PC-9 (cell line): ENCODE measurements around the gene PRKD3.

ENCODE experiments used
- CTCF ChIP-seq: fragments of 200-600 bp; sonication (generic); conservative IDR thresholded peaks from 2 replicates; pipeline ENCODE4 v1.6.1; 2017; ENCODE audit warnings: mixed run types, antibody characterized with exemption, mild to moderate bottlenecking, moderate library complexity
- EZH2 ChIP-seq: fragments of 200-600 bp; sonication (generic); IDR thresholded peaks from 2 replicates; pipeline ENCODE4 v1.8.0; 2017; ENCODE audit warnings: antibody characterized with exemption, low read depth

- TF ChIP-seq EZH2: no peak
- TF ChIP-seq CTCF: no peak
These were observed 16.0 kb upstream of the PRKD3 start for GRCh38 chr2:37340637-37341036.
